ENCODE results near the gene GAS2L1. TPM values are rescaled to one million over a fixed set of nuclear protein-coding genes. Genes with fewer than 3 reads are reported as not detected.
"Not testable (repeated sequence)": the region's sequence is repeated elsewhere in the genome, so short reads cannot be mapped to it uniquely, and the experiment has no call there.

Gene GAS2L1
- polyA plus RNA-seq, 1 donor (not counting 4 experiments of a cell fraction or from before 2014, with no cell fraction given): 11.3 TPM

DNA sequence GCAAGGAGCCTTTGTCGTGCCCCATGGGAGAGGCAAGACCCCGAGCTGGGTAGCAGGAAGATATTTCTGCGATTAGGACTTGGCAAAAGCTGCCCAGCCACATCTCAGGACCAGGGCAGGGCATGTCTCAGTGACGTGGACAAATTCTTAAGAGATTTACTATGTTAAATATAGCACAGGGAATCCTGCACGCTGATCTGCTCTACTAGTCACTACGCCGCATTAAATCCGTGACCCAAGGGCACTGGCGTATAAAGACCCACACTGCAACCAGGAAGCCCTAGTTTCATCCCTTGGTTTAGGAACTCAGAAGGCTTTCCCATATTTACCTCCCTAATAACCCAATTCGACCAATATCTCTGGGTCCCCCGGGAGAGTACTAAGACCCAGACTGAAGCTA lies 46.8 kb downstream of the GAS2L1 start:
- Histone ChIP-seq H3K27ac (ENCODE audit: control insufficient read depth, insufficient read depth, low read length) (no peak overlapping the region), H3K9ac (ENCODE audit: control insufficient read depth, extremely low read depth, insufficient read depth, low read length) (no peak overlapping the region), H2AFZ (ENCODE audit: control insufficient read depth, low read length) (no peak overlapping the region), H3K36me3 (ENCODE audit: control insufficient read depth in 2 of 2, extremely low read depth in 1 of 2, insufficient read depth in 2 of 2, low read length in 2 of 2) (peaks cover 40 to 57% of the 10 kb centered on the region in 2 experiments), H4K20me1 (ENCODE audit: control insufficient read depth, extremely low read depth, insufficient read depth, low read length) (peaks cover 2% of the 10 kb centered on the region), H3K9me3 (ENCODE audit: control insufficient read depth, low read depth, low read length) (no peaks in the 10 kb centered on the region), H3K4me2 (ENCODE audit: control insufficient read depth, extremely low read depth, insufficient read depth, low read depth, low read length) (no peak overlapping the region), H3K9me1 (ENCODE audit: control insufficient read depth, extremely low read depth, insufficient read depth, low read length) (no peaks in the 10 kb centered on the region), H3K4me1 (ENCODE audit: control insufficient read depth, extremely low read depth, insufficient read depth, low read length) (no peaks in the 10 kb centered on the region), H3K79me2 (ENCODE audit: control insufficient read depth, insufficient read depth, low read length) (no peaks in the 10 kb centered on the region), H3K4me3 (ENCODE audit: control insufficient read depth in 2 of 3, extremely low read depth in 1 of 3, insufficient read depth in 2 of 3, low read depth in 1 of 3, low read length in 3 of 3) (no peak overlapping the region), H3K27me3 (ENCODE audit: control insufficient read depth, extremely low read depth, insufficient read depth, low read length) (no peaks in the 10 kb centered on the region)
- FAIRE-seq (no peak), DNase-seq (ENCODE audit: low read depth, low spot score) (no peak)
- TF ChIP-seq EZH2 (IDR thresholded peaks at IDR 0.05; ENCODE audit: low read length): no peak
- TF ChIP-seq, protein P1, sequence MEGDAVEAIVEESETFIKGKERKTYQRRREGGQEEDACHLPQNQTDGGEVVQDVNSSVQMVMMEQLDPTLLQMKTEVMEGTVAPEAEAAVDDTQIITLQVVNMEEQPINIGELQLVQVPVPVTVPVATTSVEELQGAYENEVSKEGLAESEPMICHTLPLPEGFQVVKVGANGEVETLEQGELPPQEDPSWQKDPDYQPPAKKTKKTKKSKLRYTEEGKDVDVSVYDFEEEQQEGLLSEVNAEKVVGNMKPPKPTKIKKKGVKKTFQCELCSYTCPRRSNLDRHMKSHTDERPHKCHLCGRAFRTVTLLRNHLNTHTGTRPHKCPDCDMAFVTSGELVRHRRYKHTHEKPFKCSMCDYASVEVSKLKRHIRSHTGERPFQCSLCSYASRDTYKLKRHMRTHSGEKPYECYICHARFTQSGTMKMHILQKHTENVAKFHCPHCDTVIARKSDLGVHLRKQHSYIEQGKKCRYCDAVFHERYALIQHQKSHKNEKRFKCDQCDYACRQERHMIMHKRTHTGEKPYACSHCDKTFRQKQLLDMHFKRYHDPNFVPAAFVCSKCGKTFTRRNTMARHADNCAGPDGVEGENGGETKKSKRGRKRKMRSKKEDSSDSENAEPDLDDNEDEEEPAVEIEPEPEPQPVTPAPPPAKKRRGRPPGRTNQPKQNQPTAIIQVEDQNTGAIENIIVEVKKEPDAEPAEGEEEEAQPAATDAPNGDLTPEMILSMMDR (optimal IDR thresholded peaks at IDR 0.05 in 1 of 3, IDR thresholded peaks at IDR 0.05 in 1 of 3, conservative IDR thresholded peaks at IDR 0.05 in 1 of 3; ENCODE audit: extremely low read depth in 1 of 3, insufficient read depth in 2 of 3, low read length in 3 of 3): no peak
- dilution Hi-C loops (cut with MboI; ENCODE audit: extremely low pct_ligation_motif_present, low sequenced_read_pairs): no loop called here

DNA sequence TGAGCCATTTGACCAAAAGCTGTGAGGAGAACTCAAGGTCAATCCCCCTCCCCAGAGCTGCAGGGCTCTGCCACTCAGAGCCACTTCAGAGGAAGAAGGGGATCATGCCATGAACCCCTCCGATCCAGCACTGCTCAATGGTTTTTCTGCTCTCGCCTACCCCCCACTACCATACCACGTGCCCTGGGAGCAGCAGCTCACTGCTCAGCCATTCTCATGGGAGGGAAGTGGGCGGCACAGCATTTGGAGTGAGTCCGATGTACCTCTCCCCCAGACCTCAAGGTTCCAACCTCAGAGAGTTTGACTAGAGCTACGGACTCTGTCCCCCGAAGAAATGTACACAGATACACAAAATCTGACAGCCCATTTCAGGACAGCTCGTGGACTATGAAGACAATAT lies 47.4 kb downstream of the GAS2L1 start:
- Histone ChIP-seq H3K9ac (ENCODE audit: control insufficient read depth, extremely low read depth, insufficient read depth, low read length) (no peak overlapping the region), H3K4me1 (ENCODE audit: control insufficient read depth, extremely low read depth, insufficient read depth, low read length) (no peaks in the 10 kb centered on the region), H3K4me2 (ENCODE audit: control insufficient read depth, extremely low read depth, insufficient read depth, low read depth, low read length) (no peak overlapping the region), H3K79me2 (ENCODE audit: control insufficient read depth, insufficient read depth, low read length) (no peaks in the 10 kb centered on the region), H4K20me1 (ENCODE audit: control insufficient read depth, extremely low read depth, insufficient read depth, low read length) (peaks cover 2% of the 10 kb centered on the region), H3K9me1 (ENCODE audit: control insufficient read depth, extremely low read depth, insufficient read depth, low read length) (no peaks in the 10 kb centered on the region), H3K27ac (ENCODE audit: control insufficient read depth, insufficient read depth, low read length) (no peak overlapping the region), H3K9me3 (ENCODE audit: control insufficient read depth, low read depth, low read length) (no peaks in the 10 kb centered on the region), H3K36me3 (ENCODE audit: control insufficient read depth in 2 of 2, extremely low read depth in 1 of 2, insufficient read depth in 2 of 2, low read length in 2 of 2) (peaks cover 44 to 62% of the 10 kb centered on the region in 2 experiments), H3K4me3 (ENCODE audit: control insufficient read depth in 2 of 3, extremely low read depth in 1 of 3, insufficient read depth in 2 of 3, low read depth in 1 of 3, low read length in 3 of 3) (no peak overlapping the region), H2AFZ (ENCODE audit: control insufficient read depth, low read length) (no peak overlapping the region), H3K27me3 (ENCODE audit: control insufficient read depth, extremely low read depth, insufficient read depth, low read length) (no peaks in the 10 kb centered on the region)
- DNase-seq (ENCODE audit: low read depth, low spot score): no peak
- dilution Hi-C loops (cut with MboI; ENCODE audit: extremely low pct_ligation_motif_present, low sequenced_read_pairs): no loop called here
- no peak for TF ChIP-seq EZH2 (IDR thresholded peaks at IDR 0.05; ENCODE audit: low read length)
- TF ChIP-seq, protein P1 (optimal IDR thresholded peaks at IDR 0.05 in 1 of 3, IDR thresholded peaks at IDR 0.05 in 1 of 3, conservative IDR thresholded peaks at IDR 0.05 in 1 of 3; ENCODE audit: extremely low read depth in 1 of 3, insufficient read depth in 2 of 3, low read length in 3 of 3): no peak
- no peak for FAIRE-seq

DNA sequence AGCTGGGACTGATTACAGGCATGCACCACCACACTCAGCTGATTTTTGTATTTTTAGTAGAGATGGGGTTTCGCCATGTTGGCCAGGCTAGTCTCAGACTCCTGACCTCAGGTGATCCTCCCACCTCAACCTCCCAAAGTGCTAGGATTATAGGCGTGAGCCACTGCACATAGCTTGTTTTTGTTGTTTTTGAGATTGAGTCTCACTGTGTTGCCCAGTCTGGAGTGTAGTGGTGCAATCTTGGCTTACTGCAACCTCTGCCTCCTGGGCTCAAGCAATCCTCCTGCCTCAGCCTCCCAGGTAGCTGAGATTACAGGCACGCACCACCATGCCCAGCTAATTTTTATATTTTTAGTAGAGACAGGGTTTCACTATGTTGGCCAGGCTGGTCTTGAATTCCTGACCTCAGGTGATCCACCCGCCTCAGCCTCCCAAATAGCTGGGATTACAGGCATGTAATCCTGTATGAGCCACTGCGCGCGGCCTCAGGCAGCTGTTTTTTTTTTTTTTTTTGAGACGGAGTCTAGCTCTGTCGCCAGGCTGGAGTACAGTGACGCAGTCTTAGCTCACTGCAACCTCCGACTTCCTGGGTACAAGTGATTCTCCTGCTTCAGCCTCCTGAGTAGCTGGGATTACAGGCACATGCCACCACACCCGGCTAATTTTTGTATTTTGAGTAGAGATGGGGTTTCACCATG lies 50.9 kb downstream of the GAS2L1 start:
- DNase-seq (ENCODE audit: low read depth, low spot score); dilution Hi-C loops (cut with MboI; ENCODE audit: extremely low pct_ligation_motif_present, low sequenced_read_pairs); FAIRE-seq; H3K4me2 ChIP-seq (ENCODE audit: control insufficient read depth, extremely low read depth, insufficient read depth, low read depth, low read length); H2AFZ ChIP-seq (ENCODE audit: control insufficient read depth, low read length); H3K4me3 ChIP-seq (ENCODE audit: control insufficient read depth in 2 of 3, extremely low read depth in 1 of 3, insufficient read depth in 2 of 3, low read depth in 1 of 3, low read length in 3 of 3); H3K9me3 ChIP-seq (ENCODE audit: control insufficient read depth, low read depth, low read length); H3K27ac ChIP-seq (ENCODE audit: control insufficient read depth, insufficient read depth, low read length); H3K27me3 ChIP-seq (ENCODE audit: control insufficient read depth, extremely low read depth, insufficient read depth, low read length); H3K4me1 ChIP-seq (ENCODE audit: control insufficient read depth, extremely low read depth, insufficient read depth, low read length); H3K79me2 ChIP-seq (ENCODE audit: control insufficient read depth, insufficient read depth, low read length); H4K20me1 ChIP-seq (ENCODE audit: control insufficient read depth, extremely low read depth, insufficient read depth, low read length); H3K9me1 ChIP-seq (ENCODE audit: control insufficient read depth, extremely low read depth, insufficient read depth, low read length); H3K9ac ChIP-seq (ENCODE audit: control insufficient read depth, extremely low read depth, insufficient read depth, low read length): not testable (repeated sequence)
- H3K36me3 ChIP-seq (ENCODE audit: control insufficient read depth in 2 of 2, extremely low read depth in 1 of 2, insufficient read depth in 2 of 2, low read length in 2 of 2): peaks cover 35 to 36% of the 10 kb centered on the region in 2 experiments
